GM21528 (cell line): ENCODE data around the gene KIAA1549.
A peak's percentile ranks its signal among the peaks of the same experiment; 100 is the strongest.
"Not testable (repeated sequence)": the region's sequence is repeated elsewhere in the genome, so short reads cannot be mapped to it uniquely, and the experiment has no call there.

Experiments used
- ATAC-seq: cut with Tn5 transposase; IDR thresholded peaks from one replicate; pipeline ENCODE4 v1.9.1; 2021; ENCODE audit warnings: mild to moderate bottlenecking, moderate library complexity; ENCODE audit not compliant: unreplicated experiment, low FRiP score

KIAA1549 gene

DNA sequence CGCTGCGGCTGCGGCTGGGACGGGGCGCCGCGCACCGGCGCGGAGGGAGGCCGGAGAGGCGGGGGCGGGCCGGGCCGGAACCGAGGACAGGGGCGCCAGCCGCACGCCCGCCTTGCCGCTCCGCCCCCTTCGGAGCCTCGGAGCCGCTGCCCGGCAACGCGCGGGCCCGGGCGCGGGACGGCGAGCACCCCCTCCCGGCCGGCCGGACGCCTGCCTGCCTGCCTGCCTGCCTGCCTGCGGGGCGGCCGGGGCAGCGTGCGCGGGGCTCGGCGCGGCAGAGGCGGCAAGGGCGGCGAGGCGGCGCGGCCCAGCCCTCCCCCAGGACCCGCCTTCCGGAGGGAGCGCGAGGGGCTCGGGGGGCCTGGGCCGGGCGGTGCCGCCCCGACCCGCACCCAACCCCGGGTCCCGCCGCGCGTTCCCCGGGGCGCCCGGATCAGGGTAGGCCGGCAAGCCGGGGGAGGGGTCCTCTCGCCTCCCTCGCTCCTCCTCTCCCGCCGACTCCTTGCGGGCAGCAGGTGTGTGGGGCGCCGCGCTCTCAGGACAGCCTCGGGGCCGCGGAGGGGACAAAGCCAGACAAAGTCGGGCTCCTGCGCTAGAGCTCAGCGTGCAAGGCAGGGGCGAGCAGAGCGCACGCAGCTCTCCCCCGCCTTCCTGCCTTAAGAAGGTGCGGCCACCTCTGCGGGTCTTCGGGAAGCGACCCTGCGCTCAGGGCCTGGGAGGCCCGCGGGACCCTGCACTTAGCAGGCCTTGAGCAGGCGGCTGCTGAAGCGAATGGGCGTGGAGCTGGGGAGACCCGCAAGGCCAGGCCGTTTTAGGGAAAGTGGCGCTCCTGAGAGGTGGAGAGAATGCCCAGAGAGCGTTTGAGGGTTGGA, at the start of gene KIAA1549:
Gene KIAA1549, minus strand, starts transcription at position 58 of the 872 bp plus-strand sequence. CDS start 120 bp downstream, outside the sequence.
- ATAC-seq, result peak; percentile 67

- no peak for ATAC-seq
Observed at GRCh38 chr7:139029353-139029752, 48.2 kb upstream of the KIAA1549 start.

- no peak for ATAC-seq
Observed at GRCh38 chr7:139026551-139026950, 45.4 kb upstream of the KIAA1549 start.

DNA sequence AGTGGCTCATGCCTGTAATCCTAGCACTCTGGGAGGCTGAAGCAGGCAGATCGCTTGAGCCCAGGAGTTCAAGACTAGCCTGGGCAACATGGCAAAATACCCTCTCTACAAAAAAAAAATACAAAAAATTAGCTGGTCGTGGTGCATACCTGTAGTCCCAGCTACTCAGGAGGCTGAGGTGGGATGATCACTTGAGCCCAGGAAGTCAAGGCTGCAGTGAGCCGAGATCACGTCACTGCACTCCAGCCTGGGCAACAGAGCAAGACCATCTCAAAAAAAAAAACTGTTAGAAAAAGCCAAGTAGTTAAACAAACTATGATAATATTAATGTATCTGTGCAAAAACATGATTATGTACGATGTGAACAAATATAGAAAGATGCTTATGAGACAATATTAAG, 44.7 kb upstream of the KIAA1549 start:
- not testable (repeated sequence) for ATAC-seq

GRCh38 chr7:139023076-139023475, 41.9 kb upstream of the KIAA1549 start:
- ATAC-seq, result no peak

DNA sequence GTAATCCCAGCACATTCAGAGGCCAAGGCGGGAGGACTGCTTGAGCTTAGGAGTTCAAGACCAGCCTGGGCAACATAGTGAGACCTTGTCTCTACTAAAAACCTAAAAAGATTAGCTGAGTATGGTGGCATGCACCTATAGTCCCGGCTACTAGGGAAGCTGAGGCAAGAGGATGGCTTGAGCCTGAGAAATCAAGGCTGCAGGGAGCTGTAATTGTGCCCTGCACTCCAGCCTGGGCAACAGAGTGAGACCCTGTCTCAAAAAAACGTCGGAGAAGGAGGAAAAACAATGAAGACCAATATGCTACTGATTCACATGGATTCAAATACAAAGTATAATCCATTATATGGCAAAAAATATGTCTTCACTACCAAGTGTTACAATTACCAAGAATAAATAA, 41.1 kb upstream of the KIAA1549 start:
- ATAC-seq, result no peak

DNA sequence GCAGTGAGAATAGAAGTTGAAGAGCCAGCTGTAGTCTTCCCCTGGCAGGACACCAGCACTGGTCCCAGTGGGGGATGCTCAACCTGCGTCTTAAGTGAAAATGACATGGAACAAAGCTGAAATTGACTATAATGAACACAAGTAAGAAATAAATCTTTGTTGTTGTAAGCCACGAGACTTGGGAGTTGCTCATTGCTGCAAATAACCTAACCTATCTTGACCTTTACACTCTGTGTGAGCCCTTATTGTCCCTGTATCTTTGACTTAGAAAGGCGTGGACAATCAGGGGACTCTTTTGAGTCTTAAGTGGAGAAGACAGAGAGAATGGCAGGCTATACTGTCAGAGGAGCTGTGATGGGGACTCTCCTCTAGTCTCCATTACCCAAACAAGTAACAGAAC, 37.7 kb upstream of the KIAA1549 start:
- no peak for ATAC-seq

DNA sequence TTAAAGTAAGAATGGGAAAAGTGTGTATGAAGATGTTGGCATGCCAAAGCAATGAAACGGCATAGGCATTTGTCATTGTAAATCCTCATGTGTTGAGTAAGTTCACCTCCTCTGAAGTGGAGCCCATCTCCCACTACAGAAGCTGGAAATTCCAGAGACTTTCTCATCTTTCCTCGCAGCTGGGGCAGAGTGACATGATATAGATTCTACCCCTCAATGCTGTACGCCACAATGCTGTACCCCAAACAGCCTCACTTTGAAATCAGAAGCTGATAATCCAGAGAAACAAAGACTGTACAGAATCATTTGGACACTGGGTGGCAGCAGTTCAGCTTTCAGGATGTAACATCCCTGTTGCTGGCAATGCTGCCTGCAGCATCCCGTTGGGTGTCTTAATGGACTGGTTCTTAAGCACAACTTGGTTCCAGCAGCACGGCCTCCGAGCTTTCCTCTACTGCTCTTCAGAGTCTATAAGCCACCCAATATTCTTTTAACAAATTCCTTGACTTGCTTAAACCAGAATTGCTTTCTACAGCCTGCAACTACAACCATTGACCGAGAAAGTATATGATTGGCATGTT, 35.8 kb upstream of the KIAA1549 start:
- peak; percentile 74 for ATAC-seq

DNA sequence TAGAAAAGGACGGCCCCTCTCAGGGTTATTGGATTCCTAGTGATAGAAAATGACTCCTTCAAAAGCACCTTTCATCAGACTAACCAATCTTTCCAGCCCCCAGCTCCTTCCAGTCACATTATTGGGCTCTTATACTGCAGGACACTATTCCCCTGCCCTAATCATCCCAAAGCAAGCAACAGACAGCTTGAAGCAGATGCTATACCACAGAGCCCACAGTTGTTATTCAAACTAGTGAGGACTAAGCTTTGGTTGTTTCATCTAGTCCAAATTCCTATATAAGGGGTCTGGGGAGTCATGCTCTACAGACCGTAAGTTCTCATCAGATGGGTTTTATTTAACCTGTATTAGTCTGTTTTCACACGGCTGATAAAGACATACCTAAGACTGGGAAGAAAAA, 30.2 kb upstream of the KIAA1549 start:
- ATAC-seq, result no peak

DNA sequence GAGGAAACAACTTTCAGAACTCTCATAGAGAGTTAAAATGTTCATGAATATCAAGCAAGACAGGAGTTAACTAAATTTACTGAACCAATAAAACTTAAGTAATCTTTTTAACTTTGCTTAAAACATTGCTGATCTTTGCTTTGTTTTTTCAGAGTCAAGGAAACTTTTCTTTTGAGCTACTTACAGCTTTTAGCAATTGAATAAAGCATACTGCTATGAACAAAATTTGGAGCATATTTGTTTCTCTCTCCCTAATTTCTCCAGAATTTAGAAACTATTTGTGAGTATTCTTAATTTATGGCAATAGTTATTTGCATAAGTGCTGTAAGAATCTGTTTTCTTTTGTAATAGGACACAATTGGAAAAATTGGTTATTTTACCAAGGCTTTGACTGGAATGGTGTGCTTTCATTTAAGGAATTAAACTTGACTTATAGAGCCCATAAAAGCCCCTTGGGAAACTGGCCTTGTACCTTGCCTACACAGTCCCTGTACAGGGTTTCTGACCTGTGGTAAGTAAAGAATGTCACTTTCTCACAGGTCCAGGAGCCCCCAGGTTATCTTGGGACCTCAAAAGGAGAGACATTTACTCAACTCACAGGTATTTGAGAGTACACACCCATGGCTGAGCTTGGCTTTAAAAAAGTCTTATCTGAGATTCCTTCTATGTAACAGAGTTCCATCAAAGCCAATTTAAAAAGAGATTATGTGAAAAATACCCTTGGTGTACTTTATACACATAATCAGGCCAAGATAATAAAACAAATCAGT, 23.3 kb upstream of the KIAA1549 start:
- no peak for ATAC-seq

DNA sequence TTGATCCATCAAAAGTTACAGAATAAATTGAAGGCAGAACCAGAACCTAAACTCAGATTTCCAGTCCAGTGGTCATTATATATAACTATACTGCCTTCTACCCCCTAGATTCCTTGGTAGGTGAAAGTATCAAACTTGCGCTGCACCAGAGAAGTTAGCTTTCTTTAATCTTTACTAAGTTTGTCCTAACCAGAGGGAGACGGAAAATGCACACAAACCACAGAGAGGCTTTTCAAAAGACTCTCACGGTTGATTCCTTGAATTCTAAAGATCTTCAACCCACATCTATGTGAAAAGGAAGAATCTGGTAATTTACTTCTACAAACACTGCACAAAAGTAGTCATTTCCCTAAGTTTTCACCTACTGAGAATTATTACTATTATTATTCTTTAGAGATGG, 18.2 kb upstream of the KIAA1549 start:
- ATAC-seq, result no peak

DNA sequence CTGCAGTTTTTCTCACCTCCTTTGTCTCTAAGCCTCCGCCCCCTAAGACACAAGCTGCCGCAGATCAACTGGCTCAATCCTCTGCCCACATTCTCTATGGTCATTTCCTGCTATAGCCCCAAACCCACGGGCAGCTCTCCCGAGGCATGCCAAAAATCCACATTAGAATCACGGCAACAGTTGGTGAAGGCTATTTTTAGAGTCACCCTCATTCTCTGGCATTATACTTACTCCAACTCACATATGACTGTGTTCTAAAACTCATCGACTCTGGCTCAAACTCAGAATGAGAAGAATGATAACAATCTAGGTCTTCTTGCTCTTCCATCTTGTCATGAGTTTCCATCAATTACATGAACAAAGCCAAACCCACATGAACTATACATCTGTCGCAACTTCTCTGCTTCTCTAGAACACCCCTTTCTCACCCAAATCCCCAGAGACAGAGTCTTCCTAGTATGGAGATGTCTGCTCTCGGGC, 10.9 kb upstream of the KIAA1549 start:
- no peak for ATAC-seq

DNA sequence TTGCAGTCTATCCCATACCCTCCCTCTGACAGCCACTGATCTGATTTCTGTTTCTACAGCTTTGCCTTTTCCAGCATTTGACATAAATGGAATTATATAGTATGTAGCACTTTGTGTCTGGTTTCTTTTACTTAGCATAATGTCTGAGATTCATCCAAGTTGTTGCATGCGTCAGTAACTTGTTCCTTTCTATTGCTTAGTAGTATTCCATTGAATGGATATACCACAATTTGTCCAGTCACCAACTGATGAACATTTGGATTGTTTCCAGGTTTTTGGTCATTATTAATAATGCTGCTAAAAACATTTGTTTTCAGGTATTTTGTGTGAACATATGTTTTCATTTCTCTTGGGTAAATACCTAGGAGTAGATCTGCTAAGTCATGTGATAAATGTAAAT, 6.5 kb upstream of the KIAA1549 start:
- no peak for ATAC-seq

DNA sequence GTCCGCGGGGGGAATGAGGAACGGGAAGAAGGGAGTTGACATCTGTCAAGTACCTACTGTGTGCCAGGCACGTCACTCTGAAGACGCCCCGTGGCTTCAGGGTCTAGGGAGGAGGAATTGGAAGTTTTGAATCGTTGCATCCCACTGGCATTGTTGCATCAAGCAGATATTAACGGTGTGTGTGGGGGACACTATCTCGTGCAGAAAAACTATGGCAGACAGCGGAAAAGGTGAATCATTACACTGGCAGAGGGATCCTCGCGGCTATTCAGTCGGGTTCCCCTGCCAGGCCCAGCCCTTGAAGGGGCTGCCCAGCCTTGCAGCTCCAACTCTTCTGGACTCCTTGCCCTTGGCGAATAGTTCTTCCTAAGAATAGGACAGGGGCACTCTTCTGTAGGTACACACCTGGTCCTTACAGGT, 1.0 kb upstream of the KIAA1549 start:
- ATAC-seq, result no peak

DNA sequence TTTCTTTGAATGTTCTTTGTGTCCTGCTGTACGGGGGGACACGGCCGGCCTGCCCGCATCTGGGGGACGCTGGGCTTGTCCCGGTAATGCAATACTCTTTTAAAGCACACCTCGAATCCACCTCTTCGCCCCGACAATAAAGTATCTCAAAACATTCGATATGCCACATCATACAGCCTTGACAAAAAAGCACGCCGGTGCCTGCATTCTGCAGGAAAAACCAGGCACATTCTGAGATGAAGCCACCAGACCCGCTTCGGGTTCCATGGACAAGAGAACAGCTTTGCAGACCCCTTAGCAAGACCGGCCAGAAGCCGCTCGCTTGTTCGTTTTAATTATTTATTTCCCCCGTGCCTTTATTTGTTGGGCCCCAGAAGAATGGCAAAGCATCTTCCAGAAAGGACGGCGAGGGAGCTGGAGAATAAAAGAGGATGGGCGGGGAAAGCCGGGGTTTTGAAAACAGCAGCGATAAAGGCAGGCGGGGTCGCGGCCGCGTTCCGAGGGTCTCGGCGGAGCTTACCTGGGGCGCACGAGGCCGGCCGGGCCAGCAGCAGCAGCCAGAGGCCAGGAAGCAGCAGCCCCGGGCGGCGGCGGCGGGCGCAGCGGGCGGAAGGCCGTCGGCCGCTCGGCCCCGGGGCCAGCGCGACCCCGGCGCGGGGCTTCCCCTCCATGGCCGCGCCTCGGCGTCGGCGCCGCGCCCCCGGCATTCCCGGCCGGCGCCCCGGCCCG, 462 bp downstream of the KIAA1549 start:
- ATAC-seq, result peak; percentile 47

DNA sequence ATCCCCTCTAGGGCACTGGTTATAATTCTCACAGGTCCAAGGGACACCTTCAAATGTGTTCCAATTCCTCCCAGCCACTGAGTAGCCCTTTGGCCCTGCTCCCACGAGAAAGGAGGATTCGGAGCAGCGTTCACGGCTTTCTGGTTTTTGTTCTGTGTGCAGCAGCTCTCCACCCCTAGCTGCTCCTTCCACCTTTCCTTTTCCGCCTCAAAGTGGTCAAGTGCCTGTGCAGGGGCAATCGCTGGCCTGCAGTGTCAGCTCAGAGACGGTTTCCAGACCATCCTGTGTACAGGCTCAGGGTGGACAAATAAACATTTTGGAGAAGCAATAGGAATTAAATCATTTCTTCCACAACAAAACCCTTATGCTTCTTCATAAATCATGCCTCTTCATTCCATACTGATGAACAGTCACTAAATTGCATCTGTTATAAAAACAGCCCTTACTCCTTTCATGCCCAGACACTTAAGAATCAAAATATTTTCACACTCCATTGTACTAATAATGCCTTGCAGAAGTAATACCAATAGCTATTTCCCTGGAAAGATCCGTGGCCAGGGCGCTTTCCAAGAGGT, 1.1 kb downstream of the KIAA1549 start:
- ATAC-seq, result no peak

DNA sequence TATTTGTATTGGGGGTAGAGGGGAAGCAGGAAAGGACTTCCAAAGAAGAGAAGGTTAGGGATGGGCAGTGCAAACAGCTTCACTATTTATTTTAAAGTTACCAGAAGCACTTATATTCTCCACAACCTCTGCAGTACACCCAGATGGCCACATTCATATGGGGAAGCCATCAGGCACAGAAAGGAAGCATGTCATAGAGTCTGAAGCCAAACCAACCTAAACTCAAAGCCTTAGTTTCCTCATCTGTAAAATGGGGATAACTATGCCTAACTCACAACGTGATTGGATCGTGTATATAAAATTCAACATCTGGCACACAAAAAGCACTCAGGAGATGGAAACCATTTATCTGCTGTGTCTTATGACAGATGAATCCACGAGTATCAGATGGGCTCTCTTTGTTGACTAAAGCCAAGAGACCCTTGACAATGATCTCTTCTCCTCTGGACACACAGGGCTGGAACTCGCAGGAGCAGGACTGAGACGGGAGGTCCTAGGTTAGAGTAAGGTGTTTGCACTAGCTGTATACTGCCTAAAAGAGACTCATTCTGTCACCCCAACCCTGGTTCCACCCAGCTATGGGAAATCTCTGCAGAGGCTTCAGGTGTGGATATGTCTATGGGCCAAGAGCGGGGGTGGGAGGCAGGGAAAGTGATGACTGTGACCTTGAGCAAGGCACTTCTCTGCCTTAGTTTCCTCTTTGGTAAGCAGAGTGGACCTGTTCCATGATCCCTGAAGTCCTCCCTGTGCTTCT, 1.8 kb downstream of the KIAA1549 start:
- ATAC-seq, result no peak

DNA sequence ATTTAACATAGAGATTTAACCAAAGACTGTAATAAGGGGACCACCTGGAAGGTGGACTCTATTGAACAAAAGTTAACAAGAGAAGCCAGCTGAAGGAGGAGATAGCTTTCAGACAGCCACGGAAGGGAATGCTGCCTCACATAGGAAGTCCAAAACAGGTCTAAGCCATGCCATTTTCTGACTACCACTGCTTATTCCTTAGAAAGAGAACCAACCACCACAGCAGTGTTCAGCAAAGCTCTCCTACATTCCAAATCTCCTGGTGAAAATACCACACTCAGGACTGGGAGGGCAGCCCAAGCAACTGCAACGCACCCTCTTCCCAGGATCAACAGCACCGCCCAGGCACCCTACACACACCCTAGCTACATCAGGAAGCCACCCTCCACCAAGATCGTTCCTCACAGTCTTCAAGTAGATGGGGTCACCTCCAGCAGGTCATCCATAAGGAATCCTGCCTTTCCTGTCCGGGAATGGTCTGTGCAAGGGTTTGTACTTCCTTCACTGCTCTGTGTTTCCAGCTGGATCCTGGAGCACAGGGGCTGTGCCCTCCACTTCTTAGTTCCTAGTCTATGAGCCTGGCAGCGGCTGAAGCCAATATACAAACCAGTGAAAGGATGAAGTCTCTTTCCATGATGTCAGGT, 2.5 kb downstream of the KIAA1549 start:
- no peak for ATAC-seq

DNA sequence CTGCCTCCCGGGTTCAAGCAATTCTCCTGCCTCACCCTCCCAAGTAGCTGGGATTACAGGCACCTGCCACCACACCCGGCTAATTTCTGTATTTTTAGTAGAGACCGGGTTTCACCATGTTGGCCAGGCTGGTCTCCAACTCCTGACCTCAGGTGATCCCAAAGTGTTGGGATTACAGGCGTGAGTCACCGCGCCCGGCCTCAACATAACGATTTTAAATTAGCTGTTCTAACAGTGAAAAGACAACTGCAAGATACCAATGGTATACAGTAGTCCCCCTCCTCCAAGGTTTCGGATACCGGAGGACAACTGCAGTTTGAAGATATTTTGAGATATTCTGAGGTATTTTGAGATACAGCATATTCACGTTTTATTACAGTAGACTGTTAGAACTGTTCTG, 5.0 kb downstream of the KIAA1549 start:
- not testable (repeated sequence) for ATAC-seq
